Stimulated activated CD4-positive, alpha-beta T cell treated with anti-CD3 and anti-CD28 coated beads, Interleukin-12 subunit alpha, Interleukin-12 subunit beta, amount 100 ng/mL, for 4 hours (primary cell): ENCODE results near the gene ZNF526.
"Not testable (repeated sequence)": the region's sequence is repeated elsewhere in the genome, so short reads cannot be mapped to it uniquely, and the experiment has no call there.

Experiments
- DNase-seq: peaks from one replicate; pipeline ENCODE4 v3.0.0-alpha.2; 2020

ZNF526 gene

DNA sequence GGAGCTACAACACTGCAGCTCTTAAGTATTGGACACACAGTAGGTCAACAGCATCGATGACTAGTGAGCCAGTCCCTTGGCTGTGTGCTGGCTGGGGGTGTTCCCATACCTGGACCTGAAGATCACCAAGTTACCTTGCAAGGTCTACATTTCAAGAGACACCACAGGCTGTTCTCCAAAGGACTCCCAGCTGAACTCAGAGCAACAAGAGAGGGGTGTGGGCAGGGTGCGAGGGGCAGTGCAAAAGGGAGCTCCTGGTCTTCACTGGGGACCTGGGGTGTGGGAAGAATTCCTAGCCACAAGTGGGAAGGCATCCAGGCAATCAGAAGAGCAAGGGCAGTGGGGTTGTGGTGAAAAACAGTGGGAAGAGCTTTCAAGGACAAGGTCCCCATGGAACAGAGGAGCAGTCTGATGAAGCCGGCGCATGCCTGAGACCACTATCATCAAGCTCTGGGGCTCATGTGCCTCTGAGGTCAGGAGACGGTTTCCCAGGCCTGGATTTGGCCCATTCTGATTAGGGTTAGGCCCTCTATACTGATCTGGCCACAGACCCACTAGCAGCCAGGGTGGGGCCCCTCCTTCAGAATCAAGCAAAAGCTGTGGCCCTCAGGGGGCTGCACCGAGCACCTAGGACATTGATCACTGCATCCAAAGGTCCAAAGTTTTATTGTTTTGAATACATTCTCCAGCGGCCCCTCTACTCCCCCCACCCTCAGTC lies 27.0 kb downstream of the ZNF526 start:
- DNase-seq: no peak

DNA sequence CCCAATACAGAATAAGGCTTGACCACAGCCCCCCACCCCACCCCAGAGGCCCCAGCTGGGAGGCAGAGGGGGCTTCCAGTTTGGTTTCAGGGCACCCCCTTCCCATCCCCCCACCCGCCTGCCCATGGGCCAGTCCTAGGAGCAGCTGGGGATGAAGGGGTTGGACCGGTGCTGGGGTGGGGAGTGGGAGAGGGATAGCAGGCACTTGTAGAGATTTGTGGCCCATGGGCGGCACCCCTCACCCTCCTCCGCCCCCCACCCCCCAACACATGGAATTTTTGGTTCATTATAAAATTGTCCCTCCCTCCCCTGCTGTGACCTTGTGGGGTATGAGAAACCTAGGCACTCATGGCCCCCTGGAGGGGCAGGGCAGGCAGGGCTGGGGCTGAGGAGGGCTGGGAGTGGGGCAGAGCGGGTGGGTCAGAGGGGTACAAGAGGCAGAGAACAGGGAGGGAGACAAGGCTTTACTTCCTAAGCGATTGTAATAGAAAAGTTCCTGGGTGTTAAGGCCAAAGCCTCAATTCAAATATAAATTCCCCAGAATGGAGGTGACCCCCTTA lies 27.6 kb downstream of the ZNF526 start:
- no peak for DNase-seq

DNA sequence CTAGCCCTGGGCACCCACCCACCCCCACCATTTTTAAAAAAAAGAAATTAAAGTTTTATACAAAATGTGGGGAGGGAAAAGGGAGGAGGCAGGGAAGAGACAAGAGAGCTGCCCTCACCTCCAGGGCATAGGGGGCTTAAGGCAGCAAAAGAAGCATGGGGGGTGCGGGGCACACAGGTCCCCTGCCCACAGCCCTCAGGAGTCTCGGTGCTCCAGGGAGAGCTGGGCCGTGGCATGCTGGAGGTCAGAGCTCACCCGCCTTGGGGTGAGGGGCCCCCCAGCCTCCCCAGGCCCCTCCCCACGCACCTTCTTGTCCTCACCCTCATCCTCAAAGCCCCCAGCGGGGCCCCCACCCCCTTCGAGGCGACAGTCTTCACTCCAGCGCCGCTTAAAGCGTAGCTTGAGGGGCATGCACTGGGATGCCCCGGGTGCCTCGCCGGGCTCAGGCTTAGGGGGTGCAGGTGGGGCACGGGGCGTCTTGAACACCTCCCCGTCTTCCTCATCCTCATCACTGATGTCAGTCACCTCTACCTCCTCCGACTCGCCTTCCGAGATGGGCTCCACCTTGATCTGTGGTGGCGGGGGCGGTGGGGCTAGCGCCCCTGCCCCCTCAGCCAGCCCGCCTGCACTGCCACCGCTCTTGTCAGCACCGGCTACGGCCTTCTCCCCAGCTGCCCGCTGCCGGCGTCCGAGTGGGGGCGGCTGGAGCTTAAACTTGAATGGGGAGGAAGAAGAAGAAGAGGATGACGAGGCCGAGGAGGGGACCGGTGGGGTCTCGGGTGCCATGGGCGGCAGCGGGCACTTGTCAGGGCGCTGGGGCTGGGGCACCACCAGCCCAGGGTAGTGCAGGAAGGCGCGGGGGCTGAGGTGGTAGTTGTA lies 28.4 kb downstream of the ZNF526 start:
- DNase-seq: no peak

DNA sequence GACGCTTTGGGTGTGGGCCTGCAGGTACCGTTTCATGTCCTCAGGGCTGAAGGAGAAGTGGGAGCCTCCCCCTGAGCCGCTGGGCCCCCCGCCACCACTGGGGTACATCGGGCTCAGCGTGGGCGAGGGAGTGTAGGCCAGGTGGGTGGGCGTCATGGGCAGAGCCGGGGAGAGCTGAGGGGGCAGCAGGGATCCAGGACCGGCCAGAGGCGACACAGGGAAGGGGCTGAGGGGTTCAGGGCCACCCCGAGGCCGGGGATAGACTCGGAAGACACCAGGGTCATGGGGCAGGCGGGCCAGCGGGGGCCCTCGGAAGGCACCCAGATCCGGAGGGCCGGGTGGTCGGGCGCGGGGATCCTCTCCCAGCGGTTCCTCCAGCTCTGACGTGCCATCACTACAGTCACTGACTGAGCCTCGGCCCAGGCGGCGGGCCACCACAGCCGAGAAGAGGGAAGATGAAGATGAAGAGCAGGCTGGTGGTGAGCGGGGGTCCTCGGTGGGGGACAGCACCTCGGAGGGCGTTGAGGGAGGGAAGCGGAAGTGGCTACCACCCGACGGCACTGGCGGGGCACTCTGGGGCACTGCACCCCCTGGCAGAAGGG lies 29.1 kb downstream of the ZNF526 start:
- no peak for DNase-seq

DNA sequence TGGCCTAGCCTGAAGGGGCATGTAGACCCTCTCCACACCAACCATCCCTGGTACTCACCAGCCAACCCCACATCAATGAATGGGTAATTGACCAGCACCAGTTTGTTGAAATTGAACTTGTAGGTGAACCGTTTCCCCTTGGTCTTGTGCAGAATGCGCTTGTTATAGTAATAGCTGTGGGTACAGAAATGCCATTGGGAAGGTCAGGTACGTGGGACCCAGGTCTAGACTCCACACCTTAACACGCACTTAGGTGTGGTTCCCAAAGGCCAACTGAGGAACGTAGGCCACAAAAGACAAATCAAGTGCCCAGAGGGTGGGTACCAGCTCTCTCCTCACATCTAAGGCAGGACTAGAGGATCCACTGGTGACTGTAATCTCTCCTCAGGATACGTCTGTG lies 29.7 kb downstream of the ZNF526 start:
- no peak for DNase-seq

DNA sequence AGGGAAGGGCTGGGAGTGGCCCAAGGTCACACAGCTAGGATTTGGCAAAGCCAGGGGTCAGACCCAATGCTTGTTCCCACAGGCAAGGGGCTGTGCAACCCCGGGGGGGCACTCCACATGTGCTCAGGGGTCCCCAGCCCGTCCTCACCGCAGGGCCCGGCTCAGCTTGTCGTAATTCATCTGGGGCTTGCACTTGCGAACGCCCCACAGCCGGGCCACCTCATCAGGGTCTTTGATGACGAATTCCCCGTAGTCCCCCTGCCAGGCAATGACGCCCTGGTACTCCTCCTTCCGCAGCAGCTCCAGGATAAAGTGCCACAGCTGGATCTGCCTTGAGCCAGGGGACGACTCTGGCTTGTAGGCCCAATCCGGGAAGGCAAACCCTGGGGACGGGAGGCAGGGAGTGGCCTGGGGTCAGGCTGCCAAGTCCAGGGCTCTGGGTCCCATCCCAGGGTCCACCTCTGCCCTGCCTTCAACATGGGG lies 30.1 kb downstream of the ZNF526 start:
- DNase-seq: no peak

DNA sequence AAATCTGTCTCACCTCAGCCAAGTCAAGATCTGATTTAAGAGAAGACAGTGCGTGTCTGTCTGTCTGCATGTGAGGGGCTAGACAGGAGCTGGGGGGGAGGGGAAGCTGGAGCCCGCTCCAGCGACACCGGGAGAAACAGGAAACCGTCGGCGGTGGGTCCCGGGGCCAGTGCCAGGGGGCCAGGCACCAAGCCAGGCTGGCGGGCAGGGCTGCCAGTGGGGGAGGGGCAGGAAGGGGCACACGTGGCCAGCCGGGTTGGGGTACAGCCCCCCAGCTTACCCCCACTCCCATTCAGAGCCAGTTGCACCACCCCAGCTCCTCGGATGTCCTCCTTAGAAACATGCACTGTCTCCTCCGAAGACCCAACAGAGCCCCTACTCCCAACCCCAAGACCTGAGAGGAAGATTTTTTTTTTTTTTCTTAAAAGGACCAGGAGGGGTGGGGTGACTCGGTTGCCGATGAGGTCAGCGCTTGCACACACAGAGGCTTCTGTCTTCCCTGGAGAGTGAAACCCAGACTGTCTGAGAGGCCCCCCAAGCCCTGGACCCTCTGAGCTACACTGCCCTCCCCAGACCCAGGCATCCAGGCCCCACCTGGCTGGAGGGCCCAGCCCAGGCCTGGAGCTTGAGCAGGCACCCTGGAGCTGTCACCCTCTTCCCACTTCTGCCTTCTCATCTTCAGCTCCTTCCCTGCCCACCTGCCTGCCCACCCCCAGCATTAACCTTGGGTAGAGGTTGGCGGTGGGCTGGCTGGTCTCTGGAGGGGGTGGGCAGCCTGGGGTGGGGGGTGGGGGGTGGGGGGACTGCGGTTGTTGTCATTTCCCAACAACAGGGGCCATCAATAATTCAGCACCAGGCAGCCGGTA lies 30.8 kb downstream of the ZNF526 start:
- no peak for DNase-seq

DNA sequence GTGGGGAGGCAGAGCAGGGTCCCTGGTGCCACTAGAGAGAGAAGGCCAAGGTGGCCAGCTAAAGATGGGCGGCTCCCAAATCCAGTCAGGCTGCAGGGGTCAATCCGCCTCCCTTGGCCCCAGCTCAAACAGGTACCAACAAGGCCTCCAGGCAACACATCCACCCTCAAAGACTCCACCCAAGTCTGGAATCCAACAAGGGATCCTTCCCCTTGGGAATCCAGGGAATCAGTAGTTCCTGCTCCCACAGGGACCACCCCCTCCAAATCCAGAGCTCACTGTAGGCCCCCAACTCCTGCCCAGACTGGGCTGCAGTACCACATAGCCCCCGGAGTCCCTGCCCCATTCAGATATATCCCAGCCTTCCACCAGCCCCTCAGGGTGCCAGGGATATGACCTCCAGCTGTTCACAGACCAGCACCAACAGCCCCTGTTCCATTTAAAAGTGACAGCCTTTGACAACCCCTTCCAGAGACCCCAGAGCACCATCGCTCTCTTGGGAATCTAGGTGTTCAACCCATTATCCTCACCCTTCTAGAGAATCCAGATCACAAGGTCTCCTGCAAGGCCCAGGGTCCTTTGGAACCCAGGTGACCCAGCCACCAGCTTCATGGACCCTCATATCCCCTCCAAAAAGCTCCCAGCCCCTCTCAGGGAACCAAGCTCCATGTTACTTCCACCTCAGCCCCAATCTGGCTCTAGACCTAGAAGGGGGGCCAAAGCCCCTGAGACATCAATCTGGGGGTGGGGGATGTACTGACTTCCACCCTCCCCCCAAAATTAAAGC lies 31.7 kb downstream of the ZNF526 start:
- DNase-seq: no peak

DNA sequence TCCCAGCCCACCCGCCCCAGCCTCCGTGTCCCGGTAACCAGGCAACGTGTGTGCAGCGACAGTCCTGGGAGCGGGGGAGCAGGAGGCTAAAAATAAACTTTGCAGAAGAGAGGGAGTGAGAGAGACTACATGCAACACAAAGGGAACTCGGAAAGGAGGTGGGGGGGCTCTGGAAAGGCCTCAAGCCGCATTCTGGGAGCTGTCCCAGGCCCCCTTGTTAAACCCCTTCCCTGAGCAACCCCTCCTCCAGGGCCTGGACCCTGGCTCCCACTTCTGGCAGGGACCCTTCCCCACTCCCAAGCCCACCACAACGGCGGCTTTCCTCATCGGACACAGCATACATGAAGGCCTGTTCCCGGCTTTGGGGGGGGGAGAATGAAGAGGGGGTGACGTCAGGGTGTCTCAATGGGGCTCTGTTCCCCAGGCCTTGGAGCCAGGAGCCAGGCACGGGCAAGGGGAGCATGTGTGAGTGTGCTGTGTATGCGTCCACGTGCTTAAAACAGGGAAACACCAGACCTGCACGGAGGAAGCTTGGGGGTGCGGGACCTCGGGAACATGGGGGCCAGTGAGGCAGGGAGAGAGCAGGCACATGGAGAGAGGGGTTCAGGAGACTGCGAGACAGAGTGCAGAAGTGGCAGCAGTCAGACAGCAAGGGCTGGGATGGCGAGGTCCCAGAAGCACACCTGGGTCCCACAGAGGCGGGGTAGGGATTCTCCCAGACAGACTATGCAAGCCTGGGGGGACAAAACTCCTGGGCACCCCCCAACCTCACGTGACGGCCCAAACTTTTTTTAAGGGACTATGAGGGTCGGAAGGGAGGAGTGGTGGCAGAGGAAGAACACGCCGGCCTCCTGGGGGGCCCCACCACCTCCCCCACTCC lies 32.5 kb downstream of the ZNF526 start:
- no peak for DNase-seq

DNA sequence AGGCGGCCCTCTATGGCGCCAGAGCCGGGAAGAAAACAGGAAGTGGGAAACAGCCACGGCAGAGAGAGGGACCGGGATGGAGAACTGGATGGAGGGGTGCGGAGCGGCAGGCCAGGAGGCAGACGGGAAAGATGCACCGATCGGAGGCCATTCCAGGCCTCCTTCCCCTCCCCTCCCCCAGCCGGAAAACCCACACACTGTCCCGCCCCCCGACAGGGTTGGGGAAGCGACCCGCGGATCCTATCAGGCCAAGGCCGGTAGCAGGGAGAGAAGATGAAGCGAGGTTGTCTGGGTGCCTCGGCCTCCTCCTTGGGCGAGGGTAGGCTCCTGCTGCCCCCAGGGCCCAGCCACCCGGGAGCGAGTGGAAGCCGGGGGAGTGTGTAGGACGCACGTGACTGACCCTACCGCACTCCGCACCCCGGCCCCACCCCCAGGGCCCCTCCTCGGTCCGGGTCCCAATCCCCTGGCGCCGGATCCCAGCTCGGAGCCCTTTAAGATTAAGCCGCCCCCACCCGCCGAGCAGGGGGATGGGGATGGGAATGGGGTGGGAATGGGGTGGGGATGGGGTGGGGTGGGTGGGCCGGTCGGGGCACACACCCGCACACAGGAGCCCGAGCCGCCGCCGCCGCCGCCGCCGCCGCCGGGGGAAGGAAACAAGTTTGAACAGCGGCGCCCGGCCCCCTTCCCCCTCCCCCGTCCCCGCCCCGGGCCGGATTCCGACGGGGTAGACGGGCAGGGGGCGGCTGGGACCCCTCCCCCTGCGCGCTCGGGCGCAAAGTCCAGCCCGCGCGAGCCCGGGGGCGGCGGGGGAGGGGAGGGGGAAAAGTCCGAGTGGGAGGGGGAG lies 33.4 kb downstream of the ZNF526 start:
- DNase-seq: peak; percentile 67

DNA sequence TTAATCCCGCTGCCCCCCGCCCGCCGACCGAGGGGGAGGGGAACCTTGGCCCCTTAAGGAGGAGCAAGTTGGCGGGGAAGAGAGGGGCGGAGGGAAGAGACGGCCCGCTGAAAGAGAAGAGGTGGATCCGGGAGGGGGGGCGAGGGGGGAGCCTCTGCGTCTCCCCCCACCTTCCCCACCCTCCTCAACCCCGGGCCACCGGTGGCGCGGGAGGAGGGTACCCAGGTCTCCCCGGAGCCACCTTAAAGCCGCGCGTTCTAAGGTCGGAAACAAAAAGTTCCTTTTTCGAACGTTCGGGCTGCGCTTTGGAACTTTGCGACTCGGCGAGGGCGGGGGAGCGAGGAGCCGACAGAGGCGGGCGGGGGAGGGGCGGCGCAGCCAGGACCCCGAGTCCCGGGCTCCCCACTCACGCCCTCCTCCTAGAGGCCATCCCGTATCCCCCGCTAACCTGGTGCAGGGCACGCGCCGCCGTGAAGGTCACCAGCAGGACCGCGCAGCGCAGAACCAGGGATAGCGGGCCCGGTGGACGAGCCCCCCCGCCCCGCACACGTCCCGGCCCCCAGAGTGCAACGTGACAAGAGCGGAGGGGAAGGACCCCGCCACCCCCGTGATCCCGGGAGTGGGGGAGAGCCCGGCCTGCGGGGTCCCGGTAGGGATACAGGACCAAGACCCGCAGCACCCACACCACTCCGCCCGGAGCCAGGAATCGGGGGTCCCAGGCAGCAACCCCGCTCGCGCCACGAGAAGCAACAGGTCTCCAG lies 34.2 kb downstream of the ZNF526 start:
- DNase-seq: peak; percentile 79

DNA sequence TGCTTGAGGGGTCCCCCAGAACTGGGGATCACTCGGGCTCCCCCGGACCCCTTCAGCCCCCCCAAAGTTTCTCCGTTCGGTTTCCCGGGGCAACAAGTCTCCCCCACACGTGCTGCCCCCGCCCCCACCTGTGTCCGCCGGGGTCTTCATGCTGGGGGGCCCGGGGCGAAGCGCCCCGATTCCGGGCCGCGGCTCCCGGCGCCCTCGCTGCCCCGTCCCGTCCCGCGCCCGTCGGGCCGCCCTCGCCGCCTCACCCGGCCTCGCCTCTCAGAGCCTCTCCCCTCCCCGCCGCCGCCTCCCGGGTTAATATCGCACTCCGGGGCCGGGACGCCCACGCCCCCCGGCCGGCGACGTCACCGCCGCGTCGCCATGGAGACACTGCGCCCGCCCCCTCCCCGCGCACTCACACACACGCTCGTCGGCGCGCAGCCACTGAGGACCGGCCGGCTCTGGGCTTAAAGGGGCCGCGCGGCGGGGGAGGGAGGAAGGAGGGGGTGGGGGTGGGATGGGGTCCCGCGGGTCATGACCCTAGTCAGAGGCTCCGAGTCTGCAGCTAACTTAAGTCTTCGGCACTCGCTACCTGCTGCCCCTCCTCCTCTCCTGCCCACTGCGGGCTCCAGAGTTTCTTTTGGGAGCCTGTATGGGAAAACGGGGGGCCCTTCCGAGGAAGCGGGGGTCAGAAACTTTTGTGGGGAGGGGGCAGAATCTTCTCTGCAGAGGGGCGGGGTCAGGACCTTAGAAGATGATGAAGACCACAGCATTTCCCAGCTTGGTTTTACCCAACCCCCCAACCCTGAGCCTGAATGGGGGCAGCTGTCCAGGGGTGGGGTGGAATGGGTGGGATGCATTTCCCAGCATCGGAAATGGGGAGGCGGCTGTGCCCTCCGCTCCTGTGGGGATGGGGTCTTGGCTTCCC lies 35.0 kb downstream of the ZNF526 start, which contains the start of gene ERF:
Gene ERF (minus strand): TSS at position 279 of the 916 bp plus-strand sequence. CDS start 129 bp downstream, at position 150.
- peak; percentile 93 for DNase-seq

DNA sequence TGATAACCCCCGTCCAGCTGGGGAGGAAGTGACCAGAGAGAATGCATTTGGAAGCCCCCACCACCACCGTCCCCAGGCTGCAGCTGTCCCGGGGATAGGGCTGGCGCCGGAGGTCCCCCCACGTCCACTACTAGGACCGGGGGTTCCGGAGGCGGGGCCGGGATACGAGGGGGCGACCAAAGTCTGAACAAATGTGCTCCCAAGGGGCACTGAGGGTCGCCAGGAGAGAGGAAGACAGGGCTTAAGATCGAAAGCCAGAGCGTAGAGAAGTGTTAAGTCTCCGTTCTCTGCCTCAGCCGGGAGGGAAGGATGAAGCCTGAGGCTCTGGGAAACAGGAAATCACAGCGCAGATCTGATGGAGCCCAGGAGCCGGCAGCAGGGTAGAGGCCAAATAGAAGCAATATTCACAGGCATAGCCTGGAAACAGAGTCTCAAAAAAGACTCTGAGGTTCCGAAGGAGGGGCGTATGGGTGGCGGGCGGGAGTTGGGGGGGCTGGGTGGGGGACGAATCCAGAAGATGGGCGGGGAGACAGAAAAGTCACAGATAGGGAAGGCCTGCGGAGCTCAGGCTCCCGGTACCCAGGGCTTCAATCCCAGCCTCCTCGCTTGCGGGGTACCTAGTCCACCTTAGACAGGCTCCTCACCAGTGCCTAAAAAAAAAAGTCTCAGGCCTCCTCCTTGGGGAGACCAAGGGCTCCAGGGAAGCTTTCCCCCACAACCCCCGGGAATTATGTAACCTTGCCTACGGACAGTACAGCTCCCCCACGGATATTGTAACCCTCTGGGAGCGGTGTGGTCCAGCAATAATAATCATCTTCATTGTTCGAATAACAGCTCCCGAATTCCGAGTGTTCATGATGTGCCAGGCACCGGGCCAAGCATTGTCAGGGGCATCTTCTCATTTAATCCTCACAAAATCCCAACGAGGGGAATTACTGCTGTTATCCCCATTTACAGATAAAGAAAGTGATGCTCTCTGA lies 35.9 kb downstream of the ZNF526 start:
- no peak for DNase-seq

DNA sequence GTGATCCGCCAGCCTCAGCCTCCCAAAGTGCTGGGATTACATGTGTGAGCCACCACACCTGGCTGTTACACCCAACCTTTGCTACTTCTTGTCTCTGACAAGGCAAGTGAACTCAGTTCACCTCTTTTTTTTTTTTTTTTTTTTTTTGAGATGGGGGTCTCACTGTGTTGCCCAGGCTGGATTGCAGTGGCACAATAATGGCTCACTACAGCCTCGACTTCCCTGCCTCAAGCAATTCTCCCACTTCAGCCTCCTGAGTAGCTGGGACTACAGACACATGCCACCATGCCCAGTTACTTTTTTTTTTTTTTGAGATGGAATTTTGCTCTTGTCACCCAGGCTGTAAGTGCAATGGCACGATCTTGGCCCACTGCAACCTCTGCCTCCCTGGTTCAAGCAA lies 37.7 kb downstream of the ZNF526 start:
- not testable (repeated sequence) for DNase-seq

DNA sequence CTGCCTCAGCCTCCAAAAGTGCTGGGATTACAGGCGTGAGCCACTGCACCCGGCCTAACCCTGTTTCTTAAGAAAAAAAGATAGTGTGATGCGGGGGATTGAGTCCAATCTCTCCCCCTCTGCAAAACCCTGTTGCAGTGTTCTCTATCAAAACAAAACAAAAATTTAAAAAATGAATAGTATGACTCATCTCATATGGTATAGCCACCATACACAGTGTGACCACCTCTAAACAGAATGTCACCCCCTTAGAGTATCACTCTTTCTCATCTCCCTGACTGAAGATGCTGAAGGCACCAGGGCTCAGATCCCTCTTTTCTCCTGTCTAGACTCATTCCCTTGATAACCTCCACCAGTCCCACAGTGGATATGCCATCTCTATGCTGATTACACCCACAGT lies 41.7 kb downstream of the ZNF526 start:
- DNase-seq: no peak

DNA sequence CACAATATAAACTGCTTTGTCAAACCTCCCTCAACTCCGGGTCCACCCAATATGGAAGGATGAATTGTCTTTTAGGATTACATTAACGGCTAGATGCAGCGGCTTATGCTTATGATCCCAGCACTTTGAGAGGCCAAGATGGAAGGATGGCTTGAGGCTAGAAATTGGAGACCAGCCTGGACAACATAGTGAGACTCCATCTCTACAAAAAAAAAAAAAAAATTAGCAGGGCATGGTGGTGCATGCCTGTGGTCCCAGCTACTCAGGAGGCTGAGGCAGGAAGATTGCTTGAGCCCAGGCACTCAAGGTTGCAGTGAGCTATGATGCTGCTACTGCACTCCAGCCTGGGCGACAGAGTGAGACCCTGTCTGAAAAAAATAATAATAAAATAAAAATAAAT lies 46.0 kb downstream of the ZNF526 start:
- DNase-seq: not testable (repeated sequence)
